NCI-H2081 treated with DMSO at 0.1 percent for 48 hours (cell line): ENCODE data around the gene MOV10L1.

Experiments used
- DNase-seq: peaks from one replicate; lab custom pipeline; 2025; lab: John Stamatoyannopoulos, UW

Gene MOV10L1

GRCh38 chr22:50089682-50090411, at the start of gene MOV10L1:
MOV10L1 (plus strand) TSS chr22:50090006; CDS start chr22:50090089, 83 bp downstream.
- no peak for DNase-seq

GRCh38 chr22:50040717-50041116, 49.1 kb upstream of the MOV10L1 start:
- DNase-seq: no peak

DNA sequence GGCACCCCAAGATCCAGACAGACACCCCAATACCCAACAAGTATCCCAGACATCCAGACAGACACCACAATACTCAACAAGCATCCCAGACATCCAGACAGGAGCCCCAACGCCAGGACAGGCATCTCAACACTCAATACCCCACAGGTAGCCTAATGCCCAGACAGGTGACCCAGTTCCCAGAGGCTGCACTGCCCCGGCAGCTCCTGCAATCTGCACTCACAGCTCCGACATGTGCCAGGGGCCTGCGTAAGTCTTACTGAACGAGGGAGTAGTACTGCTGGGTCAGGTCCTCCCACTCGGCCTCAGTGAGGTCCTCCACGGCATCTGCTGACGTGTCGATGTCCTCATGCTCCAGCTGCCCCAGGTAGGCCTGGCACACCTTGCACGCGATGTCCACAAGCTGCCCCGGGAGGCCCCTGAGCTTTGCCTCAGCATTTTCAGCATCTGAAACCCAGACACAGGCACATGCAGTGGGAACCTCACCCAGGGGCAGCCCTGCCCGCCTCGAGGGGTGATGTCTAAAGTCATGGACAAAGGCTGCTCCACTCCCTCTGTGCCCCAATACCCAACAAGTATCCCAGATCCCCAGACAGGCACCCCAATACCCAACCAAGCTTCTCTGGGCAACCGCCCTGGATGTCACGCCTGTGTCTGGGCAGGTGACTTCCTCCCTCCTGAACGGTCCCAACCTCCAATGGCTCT, 48.3 kb upstream of the MOV10L1 start:
- no peak for DNase-seq

GRCh38 chr22:50044485-50045118, 45.2 kb upstream of the MOV10L1 start:
- DNase-seq: no peak

- no peak for DNase-seq
These were observed 44.4 kb upstream of the MOV10L1 start for GRCh38 chr22:50045211-50046018.

DNA sequence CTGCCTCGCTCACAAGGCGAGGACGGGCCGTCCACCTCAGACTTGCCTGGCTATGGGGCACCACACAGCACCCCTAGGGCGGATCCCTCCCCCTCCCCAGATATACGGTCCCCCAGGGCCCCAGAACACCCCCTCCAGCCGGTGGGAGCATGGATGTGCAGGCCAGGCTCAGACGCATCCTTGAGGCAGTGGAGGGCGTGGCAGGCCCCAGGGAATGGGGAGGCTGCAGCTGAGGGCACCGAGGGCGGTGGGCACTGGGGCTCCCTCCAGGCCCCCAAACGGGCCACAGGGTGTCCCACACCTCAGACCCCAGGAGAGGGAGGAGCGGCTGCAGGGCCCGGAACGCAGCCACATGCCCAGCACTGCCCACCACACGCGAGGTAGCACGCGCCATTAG, 43.8 kb upstream of the MOV10L1 start:
- DNase-seq: no peak

DNA sequence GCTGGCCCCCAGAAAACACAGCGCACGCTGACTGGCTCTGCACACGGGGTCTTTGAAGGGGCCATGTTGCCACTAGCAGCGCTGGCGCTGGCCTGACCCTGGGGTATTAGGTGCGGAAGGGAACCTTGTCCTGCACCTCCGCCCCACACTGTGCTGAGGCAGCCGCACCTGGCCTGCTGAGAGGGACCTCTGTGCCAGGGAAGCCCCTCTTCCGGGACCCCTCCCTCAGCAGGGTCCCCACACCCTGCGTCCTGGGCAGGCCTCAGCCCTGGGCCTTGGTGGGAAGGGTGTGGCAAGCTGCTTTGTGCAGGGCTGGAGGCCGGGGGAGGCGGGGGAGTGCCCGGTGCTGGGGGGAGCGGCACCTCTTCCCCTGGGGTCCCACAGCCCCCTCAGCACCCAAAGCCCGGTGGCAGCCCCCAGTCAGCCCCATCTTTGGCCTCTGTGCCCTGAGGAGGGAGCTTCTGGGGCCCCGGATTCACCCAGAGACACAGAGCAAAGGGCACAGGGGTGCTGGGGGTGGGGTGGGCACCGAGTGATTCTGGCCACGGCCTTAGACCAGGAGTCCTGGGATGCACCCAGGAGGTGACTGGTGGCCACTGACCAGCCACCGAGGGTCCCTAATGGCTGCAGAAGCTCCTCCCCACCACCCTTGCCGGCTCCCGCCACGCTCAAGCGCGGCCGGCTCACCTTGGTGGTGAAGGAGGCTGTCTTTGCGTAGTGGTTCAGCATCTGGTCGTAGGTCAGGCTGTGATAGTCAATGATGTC, 43.1 kb upstream of the MOV10L1 start:
- no peak for DNase-seq

- DNase-seq: no peak
These were observed 42.5 kb upstream of the MOV10L1 start for GRCh38 chr22:50047346-50047745.

GRCh38 chr22:50048061-50048765, 41.6 kb upstream of the MOV10L1 start:
- DNase-seq: no peak

GRCh38 chr22:50048836-50049235, 41.0 kb upstream of the MOV10L1 start:
- no peak for DNase-seq

- DNase-seq: no peak
These were observed 40.3 kb upstream of the MOV10L1 start for GRCh38 chr22:50049299-50050195.

DNA sequence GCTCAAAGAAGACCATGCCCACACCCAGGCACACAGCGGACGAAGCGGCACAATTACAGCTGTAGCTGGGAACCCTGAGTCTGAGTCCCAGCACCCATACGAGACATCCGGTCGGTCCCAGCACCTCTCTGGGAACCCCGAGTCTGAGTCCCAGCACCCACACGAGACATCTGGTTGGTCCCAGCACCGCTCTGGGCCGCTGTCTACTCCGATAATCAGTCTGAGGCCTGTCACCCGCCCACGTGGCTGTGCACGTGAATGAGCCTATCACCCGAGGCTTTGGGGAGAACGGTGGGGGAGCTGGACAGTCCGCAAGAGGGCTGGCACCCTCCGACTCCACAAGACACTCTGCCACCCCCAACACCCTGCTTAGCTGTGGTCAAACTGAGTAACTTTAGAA, 37.9 kb upstream of the MOV10L1 start:
- no peak for DNase-seq

DNA sequence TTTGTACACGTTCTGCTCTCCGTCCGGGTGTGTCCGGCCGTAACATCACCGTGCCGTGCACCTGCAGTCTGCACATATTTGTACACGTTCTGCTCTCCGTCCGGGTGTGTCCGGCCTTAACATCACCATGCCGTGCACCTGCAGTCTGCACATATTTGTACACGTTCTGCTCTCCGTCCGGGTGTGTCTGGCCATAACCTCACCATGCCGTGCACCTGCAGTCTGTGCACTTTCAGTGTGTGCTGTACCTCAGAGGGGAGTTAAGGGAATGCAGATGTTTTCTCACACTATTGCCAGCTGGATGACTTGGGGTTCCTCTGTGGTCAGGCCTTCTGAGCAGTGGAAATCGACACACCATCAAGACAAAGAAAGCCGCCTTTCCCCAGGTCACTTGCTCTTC, 35.9 kb upstream of the MOV10L1 start:
- no peak for DNase-seq

DNA sequence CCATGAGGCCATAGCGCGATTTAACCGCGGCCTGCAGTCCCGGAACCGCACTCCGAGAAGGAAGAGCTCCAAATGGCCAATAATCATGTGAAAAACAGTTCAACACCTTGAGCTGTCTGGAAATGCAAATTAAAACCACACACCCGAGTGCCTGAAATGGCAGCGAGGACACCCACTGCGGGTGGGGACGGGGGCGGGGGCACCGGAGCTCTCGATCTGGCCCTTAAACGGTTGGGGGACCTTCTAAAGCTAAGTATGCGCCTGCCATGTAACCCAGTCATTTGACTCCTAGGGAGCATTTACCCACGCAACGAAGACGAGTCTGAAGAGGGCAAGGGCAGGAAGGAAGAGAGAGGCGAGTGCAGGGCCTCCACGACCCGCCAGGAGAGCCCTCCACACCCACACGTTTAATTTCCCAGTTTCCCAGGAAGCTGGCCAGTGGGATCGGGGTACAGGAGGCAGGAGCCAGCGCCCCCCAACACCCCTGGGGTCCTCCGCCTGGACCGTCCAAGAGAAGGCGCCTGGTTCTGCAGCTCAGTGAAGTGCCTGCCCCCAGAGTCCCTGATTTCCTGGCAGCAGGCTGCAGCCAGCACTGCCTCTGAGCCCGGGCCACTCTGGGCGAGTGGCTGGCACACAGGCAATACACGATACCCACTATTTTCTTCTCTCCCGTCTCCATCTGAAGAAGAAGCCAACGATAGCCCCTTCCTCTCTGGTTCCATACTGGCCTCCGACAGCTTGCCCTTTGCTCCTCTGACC, 33.4 kb upstream of the MOV10L1 start:
- no peak for DNase-seq

- no peak for DNase-seq
These were observed 32.3 kb upstream of the MOV10L1 start for GRCh38 chr22:50057278-50058060.

GRCh38 chr22:50058061-50058905, 31.5 kb upstream of the MOV10L1 start, which contains the start of gene TTLL8:
TTLL8 (minus strand) TSS chr22:50058298.
- no peak for DNase-seq
